ENCODE data around the gene HIPK1.

Gene HIPK1

DNA sequence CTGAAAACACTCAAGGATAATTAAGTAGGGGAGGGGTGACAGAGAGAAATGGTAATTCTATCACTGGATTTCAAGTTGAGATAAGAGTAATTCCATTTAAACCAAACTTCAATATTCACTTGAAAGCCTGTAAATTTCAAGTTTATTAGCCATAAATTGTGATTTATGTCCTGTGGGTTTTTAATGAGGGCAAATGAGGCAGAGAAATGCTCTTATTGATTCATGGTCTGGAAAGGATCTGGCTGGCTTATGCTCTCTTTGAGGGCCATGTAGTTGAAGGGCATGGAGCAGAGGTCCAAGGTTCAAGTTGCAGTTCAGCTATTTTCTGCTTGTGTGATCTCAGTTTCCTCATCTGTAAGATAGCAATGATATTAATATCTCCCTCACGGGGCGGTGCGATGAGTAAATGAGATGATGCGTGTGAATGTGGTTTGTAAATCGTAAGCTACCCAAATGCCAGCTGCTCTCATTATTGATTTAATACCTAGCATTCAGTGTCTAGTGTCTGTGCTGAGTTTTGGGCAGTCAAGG, 62.4 kb downstream of the HIPK1 start:
- Histone ChIP-seq H3K4me3 (ENCODE audit: insufficient read depth, low read depth, low read length) (no peak overlapping the region), H3K9me3 (ENCODE audit: control insufficient read depth, low read length) (no peaks in the 10 kb centered on the region), H3K4me1 (ENCODE audit: control insufficient read depth, insufficient read depth, low read length) (no peaks in the 10 kb centered on the region), H3K27ac (ENCODE audit: insufficient read depth, low read depth, low read length, poor library complexity, severe bottlenecking) (no peak overlapping the region), H3K36me3 (ENCODE audit: control insufficient read depth, insufficient read depth, low read length) (no peaks in the 10 kb centered on the region), H3K27me3 (ENCODE audit: control insufficient read depth, insufficient read depth, low read length, poor library complexity, severe bottlenecking) (no peaks in the 10 kb centered on the region)
- 97 to 100% methylated on average over 5 of the region's 5 CpGs for WGBS, 2 experiments

GRCh38 chr1:113993072-113993471, 63.9 kb downstream of the HIPK1 start:
- H3K4me3 ChIP-seq (ENCODE audit: insufficient read depth, low read depth, low read length), result no peak overlapping the region
- H3K4me1 ChIP-seq (ENCODE audit: control insufficient read depth, insufficient read depth, low read length), result no peaks in the 10 kb centered on the region
- no peaks in the 10 kb centered on the region for H3K36me3 ChIP-seq (ENCODE audit: control insufficient read depth, insufficient read depth, low read length)
- H3K27me3 ChIP-seq (ENCODE audit: control insufficient read depth, insufficient read depth, low read length, poor library complexity, severe bottlenecking), result no peaks in the 10 kb centered on the region
- 93 to 94% methylated on average over 5 of the region's 5 CpGs for WGBS, 2 experiments
- no peaks in the 10 kb centered on the region for H3K9me3 ChIP-seq (ENCODE audit: control insufficient read depth, low read length)
- H3K27ac ChIP-seq (ENCODE audit: insufficient read depth, low read depth, low read length, poor library complexity, severe bottlenecking), result no peak overlapping the region

DNA sequence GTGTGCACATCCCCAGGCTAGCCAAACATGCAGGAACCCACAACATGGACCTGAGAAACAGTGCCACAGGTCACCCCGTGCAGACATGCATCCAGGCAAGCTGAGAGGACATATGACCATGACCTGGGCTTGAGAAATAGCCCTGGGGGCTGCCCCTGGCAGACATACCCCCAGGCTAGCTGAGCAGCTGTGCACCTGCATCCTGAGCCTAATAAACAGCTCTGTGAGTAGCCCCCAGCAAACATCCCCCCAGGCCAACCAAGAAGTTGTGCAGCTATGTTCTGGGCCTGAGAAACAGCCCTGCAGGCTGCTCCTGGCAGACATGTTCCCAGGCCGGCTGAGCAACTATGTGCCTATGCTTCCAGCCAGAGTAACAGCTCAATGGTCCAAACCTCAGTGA, 64.6 kb downstream of the HIPK1 start:
- Histone ChIP-seq H3K36me3 (ENCODE audit: control insufficient read depth, insufficient read depth, low read length) (no peaks in the 10 kb centered on the region), H3K27me3 (ENCODE audit: control insufficient read depth, insufficient read depth, low read length, poor library complexity, severe bottlenecking) (no peaks in the 10 kb centered on the region)

DNA sequence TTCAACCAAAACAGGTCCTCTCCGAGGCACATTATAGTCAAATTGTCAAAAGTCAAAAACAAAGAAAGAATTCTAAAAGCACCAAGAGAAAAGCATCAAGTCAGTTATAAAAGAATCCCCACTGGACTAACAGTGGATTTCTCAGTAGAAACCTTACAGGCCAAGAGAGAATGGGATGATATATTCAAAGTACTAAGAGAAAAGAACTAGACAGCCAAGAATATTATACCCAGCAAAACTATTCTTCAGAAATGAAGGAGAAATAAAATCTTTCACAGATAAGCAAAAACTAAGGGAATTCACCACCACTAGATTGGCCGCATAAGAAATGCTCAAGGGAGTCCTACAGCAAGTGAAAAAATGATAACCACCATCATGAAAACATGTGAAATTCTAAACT, 66.3 kb downstream of the HIPK1 start:
- 83 to 97% methylated on average over 2 of the region's 2 CpGs for WGBS, 2 experiments
- no peaks in the 10 kb centered on the region for H3K9me3 ChIP-seq (ENCODE audit: control insufficient read depth, low read length)

More for the DNA sequence above, 64.6 kb downstream of the HIPK1 start:
- H3K4me3 ChIP-seq (ENCODE audit: insufficient read depth, low read depth, low read length), result no peak overlapping the region
- H3K27ac ChIP-seq (ENCODE audit: insufficient read depth, low read depth, low read length, poor library complexity, severe bottlenecking), result no peak overlapping the region
- H3K9me3 ChIP-seq (ENCODE audit: control insufficient read depth, low read length), result no peaks in the 10 kb centered on the region
- WGBS, 2 experiments, result 93 to 95% methylated on average over 2 of the region's 2 CpGs
- no peaks in the 10 kb centered on the region for H3K4me1 ChIP-seq (ENCODE audit: control insufficient read depth, insufficient read depth, low read length)

DNA sequence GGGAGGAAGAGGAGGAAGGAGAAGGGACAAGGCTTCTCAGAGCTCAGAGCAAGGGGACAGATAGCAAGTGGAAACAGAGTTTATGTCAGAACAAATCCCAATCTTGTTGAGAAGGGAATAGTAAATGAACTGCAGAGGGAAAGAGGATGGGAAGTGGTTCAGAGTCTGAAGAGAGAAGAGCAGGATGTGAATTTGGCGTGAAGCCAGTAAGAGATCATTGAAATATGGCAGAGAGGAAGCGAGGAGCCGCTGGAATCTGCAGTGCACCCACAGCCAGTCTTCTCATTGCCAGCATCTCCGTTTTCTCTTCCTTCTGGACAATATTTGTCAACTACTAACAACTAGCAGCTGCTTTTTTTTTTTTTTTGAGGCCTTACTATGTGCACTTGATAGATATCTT, 69.2 kb downstream of the HIPK1 start:
- no peak overlapping the region for H3K27ac ChIP-seq (ENCODE audit: insufficient read depth, low read depth, low read length, poor library complexity, severe bottlenecking)
- peaks cover 14% of the 10 kb centered on the region for H3K4me1 ChIP-seq (ENCODE audit: control insufficient read depth, insufficient read depth, low read length)
- 89 to 96% methylated on average over 4 of the region's 4 CpGs for WGBS, 2 experiments
- no peaks in the 10 kb centered on the region for H3K9me3 ChIP-seq (ENCODE audit: control insufficient read depth, low read length)
- no peaks in the 10 kb centered on the region for H3K36me3 ChIP-seq (ENCODE audit: control insufficient read depth, insufficient read depth, low read length)
- H3K27me3 ChIP-seq (ENCODE audit: control insufficient read depth, insufficient read depth, low read length, poor library complexity, severe bottlenecking), result no peaks in the 10 kb centered on the region
- H3K4me3 ChIP-seq (ENCODE audit: insufficient read depth, low read depth, low read length), result no peak overlapping the region

More for the DNA sequence above, 66.3 kb downstream of the HIPK1 start:
- Histone ChIP-seq H3K4me3 (ENCODE audit: insufficient read depth, low read depth, low read length) (no peak overlapping the region), H3K4me1 (ENCODE audit: control insufficient read depth, insufficient read depth, low read length) (no peaks in the 10 kb centered on the region), H3K27ac (ENCODE audit: insufficient read depth, low read depth, low read length, poor library complexity, severe bottlenecking) (no peak overlapping the region), H3K27me3 (ENCODE audit: control insufficient read depth, insufficient read depth, low read length, poor library complexity, severe bottlenecking) (no peaks in the 10 kb centered on the region), H3K36me3 (ENCODE audit: control insufficient read depth, insufficient read depth, low read length) (no peaks in the 10 kb centered on the region)

GRCh38 chr1:113999233-113999632, 70.1 kb downstream of the HIPK1 start:
- WGBS, 2 experiments, result 91 to 97% methylated on average over 1 to 2 of the region's 2 CpGs
- Histone ChIP-seq H3K4me1 (ENCODE audit: control insufficient read depth, insufficient read depth, low read length) (peaks cover 15% of the 10 kb centered on the region), H3K36me3 (ENCODE audit: control insufficient read depth, insufficient read depth, low read length) (no peaks in the 10 kb centered on the region), H3K9me3 (ENCODE audit: control insufficient read depth, low read length) (no peaks in the 10 kb centered on the region), H3K27me3 (ENCODE audit: control insufficient read depth, insufficient read depth, low read length, poor library complexity, severe bottlenecking) (no peaks in the 10 kb centered on the region), H3K4me3 (ENCODE audit: insufficient read depth, low read depth, low read length) (no peak overlapping the region), H3K27ac (ENCODE audit: insufficient read depth, low read depth, low read length, poor library complexity, severe bottlenecking) (no peak overlapping the region)

DNA sequence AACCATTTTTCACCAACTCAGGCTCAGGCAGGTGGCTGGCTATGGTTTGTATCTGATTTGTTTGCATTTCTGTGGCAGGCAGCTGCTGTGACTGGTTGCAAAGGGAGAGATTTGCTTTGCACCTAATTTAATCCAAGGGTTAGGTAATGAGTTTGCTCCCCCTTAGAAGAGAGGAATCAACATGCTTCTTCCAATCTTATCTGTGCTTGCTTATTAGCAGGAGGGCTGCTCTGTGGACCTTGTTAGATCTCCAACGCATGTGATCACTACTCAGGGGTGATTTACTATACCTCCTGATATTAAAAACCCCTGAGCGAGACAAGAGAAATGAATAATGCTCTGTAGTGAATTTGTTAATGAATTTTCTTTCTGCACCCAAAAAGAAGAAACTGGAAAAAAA, 70.7 kb downstream of the HIPK1 start:
- no peaks in the 10 kb centered on the region for H3K27me3 ChIP-seq (ENCODE audit: control insufficient read depth, insufficient read depth, low read length, poor library complexity, severe bottlenecking)
- no peak overlapping the region for H3K4me3 ChIP-seq (ENCODE audit: insufficient read depth, low read depth, low read length)
- no peaks in the 10 kb centered on the region for H3K9me3 ChIP-seq (ENCODE audit: control insufficient read depth, low read length)
- peaks cover 15% of the 10 kb centered on the region for H3K4me1 ChIP-seq (ENCODE audit: control insufficient read depth, insufficient read depth, low read length)
- no peak overlapping the region for H3K27ac ChIP-seq (ENCODE audit: insufficient read depth, low read depth, low read length, poor library complexity, severe bottlenecking)
- no peaks in the 10 kb centered on the region for H3K36me3 ChIP-seq (ENCODE audit: control insufficient read depth, insufficient read depth, low read length)
- 79 to 89% methylated on average over 2 of the region's 2 CpGs for WGBS, 2 experiments

- no peaks in the 10 kb centered on the region for H3K9me3 ChIP-seq (ENCODE audit: control insufficient read depth, low read length)
- H3K4me1 ChIP-seq (ENCODE audit: control insufficient read depth, insufficient read depth, low read length), result peaks cover 15% of the 10 kb centered on the region
- H3K27me3 ChIP-seq (ENCODE audit: control insufficient read depth, insufficient read depth, low read length, poor library complexity, severe bottlenecking), result no peaks in the 10 kb centered on the region
- no peaks in the 10 kb centered on the region for H3K36me3 ChIP-seq (ENCODE audit: control insufficient read depth, insufficient read depth, low read length)
- H3K4me3 ChIP-seq (ENCODE audit: insufficient read depth, low read depth, low read length), result no peak overlapping the region
- H3K27ac ChIP-seq (ENCODE audit: insufficient read depth, low read depth, low read length, poor library complexity, severe bottlenecking), result no peak overlapping the region
Measured at GRCh38 chr1:114000406-114000805, 71.3 kb downstream of the HIPK1 start.

DNA sequence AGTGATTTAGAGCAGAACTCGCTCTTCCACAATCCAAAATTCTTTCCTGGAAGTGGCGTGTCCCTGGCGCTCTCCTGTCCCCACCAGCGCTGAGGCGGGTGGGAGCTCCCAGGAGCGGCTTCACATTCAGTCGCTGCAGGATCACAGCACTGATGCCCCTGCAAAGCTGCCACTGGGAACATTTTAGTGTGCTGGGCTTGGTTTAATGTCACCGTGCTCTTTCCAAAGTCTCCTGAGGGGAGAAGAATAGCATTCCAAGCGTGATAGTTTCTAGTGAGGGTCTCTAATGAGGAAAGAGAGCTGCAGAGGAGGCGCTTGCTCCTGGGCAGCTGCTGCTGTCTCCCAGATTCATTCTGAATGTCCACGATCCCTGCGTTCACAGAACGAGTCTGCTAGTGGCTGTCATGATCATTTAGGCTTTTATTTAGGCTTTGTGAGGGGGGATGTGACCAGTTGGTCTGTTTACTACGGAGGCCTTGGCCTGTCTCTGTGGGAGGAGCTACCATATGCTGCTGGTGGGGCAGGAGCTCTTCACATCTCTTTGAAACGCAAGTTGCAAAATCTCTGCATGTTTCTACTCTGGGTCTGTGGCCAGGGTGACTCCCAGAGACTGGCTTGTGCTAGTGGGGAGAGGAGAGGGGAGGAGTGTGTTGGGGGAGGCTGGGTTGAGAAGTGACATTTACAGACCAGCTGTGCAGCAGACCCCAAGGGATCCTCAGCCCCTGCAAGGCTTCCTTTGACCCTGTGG, 73.5 kb downstream of the HIPK1 start:
- H3K4me3 ChIP-seq (ENCODE audit: insufficient read depth, low read depth, low read length), result no peak overlapping the region
- H3K9me3 ChIP-seq (ENCODE audit: control insufficient read depth, low read length), result no peaks in the 10 kb centered on the region
- no peaks in the 10 kb centered on the region for H3K36me3 ChIP-seq (ENCODE audit: control insufficient read depth, insufficient read depth, low read length)
- 62 to 66% methylated on average over 15 of the region's 15 CpGs for WGBS, 2 experiments
- H3K27ac ChIP-seq (ENCODE audit: insufficient read depth, low read depth, low read length, poor library complexity, severe bottlenecking), result peak overlapping the region; percentile 44
- peaks cover 16% of the 10 kb centered on the region for H3K4me1 ChIP-seq (ENCODE audit: control insufficient read depth, insufficient read depth, low read length)
- no peaks in the 10 kb centered on the region for H3K27me3 ChIP-seq (ENCODE audit: control insufficient read depth, insufficient read depth, low read length, poor library complexity, severe bottlenecking)

DNA sequence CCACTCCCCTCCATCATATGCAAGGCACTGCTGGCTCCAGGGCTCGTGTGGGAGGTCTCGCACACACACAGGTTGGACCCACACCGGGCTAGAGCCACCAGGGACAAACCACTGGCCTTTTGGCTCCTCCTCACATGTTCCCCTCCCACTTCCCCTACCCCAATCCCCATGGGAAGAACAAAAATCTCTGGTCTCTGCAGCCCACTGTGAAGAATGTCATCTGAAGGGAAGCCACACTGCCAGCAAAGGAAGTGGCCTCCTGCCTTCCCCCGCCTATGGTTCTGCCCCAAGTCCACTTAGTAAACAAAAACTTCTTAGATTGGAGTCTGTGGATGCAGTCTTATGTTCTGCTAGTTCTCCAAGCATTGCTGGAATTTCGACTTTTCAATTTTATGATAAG, 74.3 kb downstream of the HIPK1 start:
- WGBS, 2 experiments, result 75 to 83% methylated on average over 4 to 5 of the region's 5 CpGs
- Histone ChIP-seq H3K4me3 (ENCODE audit: insufficient read depth, low read depth, low read length) (no peak overlapping the region), H3K9me3 (ENCODE audit: control insufficient read depth, low read length) (no peaks in the 10 kb centered on the region), H3K36me3 (ENCODE audit: control insufficient read depth, insufficient read depth, low read length) (no peaks in the 10 kb centered on the region), H3K27ac (ENCODE audit: insufficient read depth, low read depth, low read length, poor library complexity, severe bottlenecking) (no peak overlapping the region), H3K4me1 (ENCODE audit: control insufficient read depth, insufficient read depth, low read length) (peaks cover 21% of the 10 kb centered on the region), H3K27me3 (ENCODE audit: control insufficient read depth, insufficient read depth, low read length, poor library complexity, severe bottlenecking) (no peaks in the 10 kb centered on the region)

Data from ectodermal cell (in vitro differentiated cells).